Activated CD8-positive, alpha-beta T cell treated with anti-CD3 and anti-CD28 coated beads for 36 hours (primary cell): ENCODE results near the gene SLC22A23. TPM values are rescaled to one million over a fixed set of nuclear protein-coding genes. Genes with fewer than 3 reads are reported as not detected.

Experiments used
- ATAC-seq: fragments of 200-7000 bp; cut with Tn5 transposase; one replicate; pipeline ENCODE4 v1.10.0; 2021; ENCODE audit warnings: mild to moderate bottlenecking, moderate library complexity
- CTCF ChIA-PET: fragments of 350-600 bp; sonication (Branson Sonifier 250); formaldehyde crosslinking; loops from one replicate; lab custom pipeline; 2021; ENCODE audit warnings: antibody characterized with exemption; lab: Charles Lee
- POLR2A ChIA-PET: fragments of 350-600 bp; sonication (Branson Sonifier 250); formaldehyde crosslinking; loops from one replicate; lab custom pipeline; 2021; ENCODE audit warnings: antibody characterized with exemption; lab: Charles Lee
- DNase-seq: peaks from one replicate; pipeline ENCODE4 v3.0.0-alpha.2; 2020
- H3K27ac Mint-ChIP-seq: one replicate; pipeline ENCODE4 v1.8.0; 2021; ENCODE audit warnings: mild to moderate bottlenecking, mixed read lengths
- H3K27me3 Mint-ChIP-seq: one replicate; pipeline ENCODE4 v1.8.0; 2021; ENCODE audit warnings: mixed read lengths
- H3K36me3 Mint-ChIP-seq: one replicate; pipeline ENCODE4 v1.8.0; 2021; ENCODE audit warnings: low read depth, mixed read lengths
- H3K4me1 Mint-ChIP-seq: one replicate; pipeline ENCODE4 v1.8.0; 2021; ENCODE audit warnings: low read depth, mixed read lengths
- H3K4me3 Mint-ChIP-seq: one replicate; pipeline ENCODE4 v1.8.0; 2021; ENCODE audit warnings: mild to moderate bottlenecking, moderate library complexity, mixed read lengths
- H3K9me3 Mint-ChIP-seq: one replicate; pipeline ENCODE4 v1.8.0; 2021; ENCODE audit warnings: mixed read lengths
- intact Hi-C: fragments of 100-400 bp; cut with micrococcal nuclease; formaldehyde crosslinking; loops from one replicate; pipeline ENCODE4 v1.10.0; 2022
- total RNA-seq, 2 experiments: library from RNA; stranded (reverse); gene quantifications; one replicate each; pipeline ENCODE4 v1.2.3, GENCODE V29; 2021
- TF ChIP-seq, protein P1 (sequence below): fragments of 200-600 bp; IDR thresholded peaks from one replicate; pipeline ENCODE4 v1.8.0; 2022; ENCODE audit warnings: antibody characterized with exemption, mild to moderate bottlenecking

SLC22A23 gene
- total RNA-seq, 2 experiments from 2014 or later: 0.16 to 0.34 TPM

DNA sequence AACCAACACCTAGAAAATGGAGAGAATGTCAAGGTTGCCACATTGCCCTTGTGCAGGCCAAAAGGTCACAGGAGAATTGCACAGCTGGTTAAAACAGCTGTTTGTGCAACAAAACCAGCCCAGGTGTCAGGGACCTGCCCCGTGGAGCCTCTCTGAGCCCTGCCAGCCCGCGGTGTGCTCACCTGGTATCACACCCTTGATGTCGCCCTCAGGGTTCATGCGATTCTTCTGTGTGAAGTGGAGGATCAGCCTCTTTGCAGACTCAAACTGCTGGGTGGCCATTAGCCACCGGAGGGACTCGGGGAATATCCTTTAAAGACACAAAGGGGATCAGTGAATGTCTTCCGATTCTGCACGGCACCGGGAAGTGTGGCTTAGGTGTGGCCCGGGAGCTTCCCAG is 158.9 kb downstream of the SLC22A23 start:
- intact Hi-C loops: no loop called here
- DNase-seq: no peak
- H3K4me3 Mint-ChIP-seq: no peak overlapping the region
- no peaks in the 10 kb centered on the region for H3K9me3 Mint-ChIP-seq
- ATAC-seq: no peak
- H3K36me3 Mint-ChIP-seq: no peaks in the 10 kb centered on the region
- ChIA-PET CTCF (no interaction called here), POLR2A (no interaction called here)
- no peak overlapping the region for H3K27ac Mint-ChIP-seq
- TF ChIP-seq, protein P1, sequence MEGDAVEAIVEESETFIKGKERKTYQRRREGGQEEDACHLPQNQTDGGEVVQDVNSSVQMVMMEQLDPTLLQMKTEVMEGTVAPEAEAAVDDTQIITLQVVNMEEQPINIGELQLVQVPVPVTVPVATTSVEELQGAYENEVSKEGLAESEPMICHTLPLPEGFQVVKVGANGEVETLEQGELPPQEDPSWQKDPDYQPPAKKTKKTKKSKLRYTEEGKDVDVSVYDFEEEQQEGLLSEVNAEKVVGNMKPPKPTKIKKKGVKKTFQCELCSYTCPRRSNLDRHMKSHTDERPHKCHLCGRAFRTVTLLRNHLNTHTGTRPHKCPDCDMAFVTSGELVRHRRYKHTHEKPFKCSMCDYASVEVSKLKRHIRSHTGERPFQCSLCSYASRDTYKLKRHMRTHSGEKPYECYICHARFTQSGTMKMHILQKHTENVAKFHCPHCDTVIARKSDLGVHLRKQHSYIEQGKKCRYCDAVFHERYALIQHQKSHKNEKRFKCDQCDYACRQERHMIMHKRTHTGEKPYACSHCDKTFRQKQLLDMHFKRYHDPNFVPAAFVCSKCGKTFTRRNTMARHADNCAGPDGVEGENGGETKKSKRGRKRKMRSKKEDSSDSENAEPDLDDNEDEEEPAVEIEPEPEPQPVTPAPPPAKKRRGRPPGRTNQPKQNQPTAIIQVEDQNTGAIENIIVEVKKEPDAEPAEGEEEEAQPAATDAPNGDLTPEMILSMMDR: no peak
- no peaks in the 10 kb centered on the region for H3K27me3 Mint-ChIP-seq
- H3K4me1 Mint-ChIP-seq: no peaks in the 10 kb centered on the region

DNA sequence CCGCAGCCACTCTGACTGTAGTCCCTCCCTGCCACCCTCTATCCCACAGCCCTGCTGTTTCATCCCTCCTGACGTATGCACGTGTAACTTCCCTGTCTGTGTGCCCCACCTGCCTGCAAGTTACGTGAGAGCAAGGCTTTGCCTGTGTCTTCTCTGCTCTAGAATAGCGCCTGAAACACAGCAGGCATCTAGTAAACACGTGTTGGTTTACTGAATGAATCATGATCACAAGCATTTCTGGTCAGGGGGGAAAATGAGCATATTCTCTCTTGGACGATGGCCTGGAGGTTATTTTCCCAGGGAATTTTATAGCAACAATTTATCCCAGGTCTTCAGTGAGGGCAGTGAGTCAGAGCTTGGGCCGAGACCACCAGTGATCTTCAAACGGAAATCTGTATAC is 159.8 kb downstream of the SLC22A23 start:
- H3K36me3 Mint-ChIP-seq: no peaks in the 10 kb centered on the region
- ChIA-PET POLR2A (no interaction called here), CTCF (interaction anchor here (1.0 kb wide), 1 partner anchor 436 kb away, joined by 3 read pairs; no protein-coding TSS in a partner anchor)
- no peak for DNase-seq
- TF ChIP-seq, protein P1: no peak
- H3K4me1 Mint-ChIP-seq: no peaks in the 10 kb centered on the region
- no peak overlapping the region for H3K27ac Mint-ChIP-seq
- intact Hi-C loops: no loop called here
- no peaks in the 10 kb centered on the region for H3K27me3 Mint-ChIP-seq
- H3K4me3 Mint-ChIP-seq: no peak overlapping the region
- ATAC-seq: no peak
- no peaks in the 10 kb centered on the region for H3K9me3 Mint-ChIP-seq

DNA sequence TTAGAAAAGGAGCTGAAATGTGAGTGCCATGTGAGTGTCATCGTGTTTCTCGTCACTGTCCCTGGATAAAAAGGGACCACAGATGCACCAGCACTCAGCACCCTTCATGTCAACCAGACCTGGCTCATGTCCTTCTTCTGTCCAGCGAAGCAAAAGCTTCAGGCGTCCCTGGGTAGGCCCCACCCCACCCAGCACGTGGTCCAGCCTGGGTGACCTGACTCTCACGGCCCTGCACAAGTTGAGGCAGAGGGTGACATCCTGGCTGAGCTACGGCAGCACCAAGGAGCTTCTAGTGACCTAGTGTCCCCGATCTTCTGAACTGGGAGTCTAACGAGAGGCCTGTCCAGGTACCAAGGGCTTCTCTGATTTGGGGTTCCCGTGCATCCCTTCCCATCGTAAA is 160.3 kb downstream of the SLC22A23 start:
- Mint-ChIP-seq H3K27me3 (no peaks in the 10 kb centered on the region), H3K36me3 (no peaks in the 10 kb centered on the region), H3K9me3 (no peaks in the 10 kb centered on the region), H3K4me1 (no peaks in the 10 kb centered on the region), H3K27ac (no peak overlapping the region), H3K4me3 (no peak overlapping the region)
- TF ChIP-seq, protein P1: no peak
- intact Hi-C loops: no loop called here
- ChIA-PET POLR2A (no interaction called here), CTCF (interaction anchor here (1.0 kb wide), 1 partner anchor 437 kb away, joined by 3 read pairs; no protein-coding TSS in a partner anchor)
- DNase-seq (no peak), ATAC-seq (no peak)

DNA sequence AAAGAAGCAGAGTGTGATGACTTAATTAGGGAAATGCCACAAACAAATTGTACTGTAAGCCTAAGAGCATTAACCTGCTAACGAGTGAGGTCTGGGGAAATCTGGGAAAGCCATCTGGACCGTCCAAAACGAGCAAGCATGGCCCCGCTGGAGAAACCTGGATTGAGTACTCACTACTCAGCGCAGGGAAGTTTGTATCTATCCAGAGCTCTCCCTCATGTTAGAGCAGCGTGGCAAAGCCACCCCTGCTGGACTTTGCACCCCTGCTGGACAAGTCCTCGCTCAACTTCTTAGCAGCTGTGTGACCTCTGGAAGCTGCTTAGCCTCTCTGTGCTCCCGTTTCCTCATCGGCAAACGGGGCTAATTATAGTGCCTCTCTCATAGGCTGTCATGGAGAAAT is 160.8 kb downstream of the SLC22A23 start:
- no peaks in the 10 kb centered on the region for H3K9me3 Mint-ChIP-seq
- TF ChIP-seq, protein P1: no peak
- no peak overlapping the region for H3K4me3 Mint-ChIP-seq
- H3K27ac Mint-ChIP-seq: no peak overlapping the region
- intact Hi-C loops: no loop called here
- DNase-seq (no peak), ATAC-seq (no peak)
- H3K36me3 Mint-ChIP-seq: no peaks in the 10 kb centered on the region
- no peaks in the 10 kb centered on the region for H3K4me1 Mint-ChIP-seq
- POLR2A ChIA-PET: no interaction called here
- no peaks in the 10 kb centered on the region for H3K27me3 Mint-ChIP-seq
- CTCF ChIA-PET: interaction anchor here (1.0 kb wide), 1 partner anchor 437 kb away, joined by 3 read pairs; no protein-coding TSS in a partner anchor

DNA sequence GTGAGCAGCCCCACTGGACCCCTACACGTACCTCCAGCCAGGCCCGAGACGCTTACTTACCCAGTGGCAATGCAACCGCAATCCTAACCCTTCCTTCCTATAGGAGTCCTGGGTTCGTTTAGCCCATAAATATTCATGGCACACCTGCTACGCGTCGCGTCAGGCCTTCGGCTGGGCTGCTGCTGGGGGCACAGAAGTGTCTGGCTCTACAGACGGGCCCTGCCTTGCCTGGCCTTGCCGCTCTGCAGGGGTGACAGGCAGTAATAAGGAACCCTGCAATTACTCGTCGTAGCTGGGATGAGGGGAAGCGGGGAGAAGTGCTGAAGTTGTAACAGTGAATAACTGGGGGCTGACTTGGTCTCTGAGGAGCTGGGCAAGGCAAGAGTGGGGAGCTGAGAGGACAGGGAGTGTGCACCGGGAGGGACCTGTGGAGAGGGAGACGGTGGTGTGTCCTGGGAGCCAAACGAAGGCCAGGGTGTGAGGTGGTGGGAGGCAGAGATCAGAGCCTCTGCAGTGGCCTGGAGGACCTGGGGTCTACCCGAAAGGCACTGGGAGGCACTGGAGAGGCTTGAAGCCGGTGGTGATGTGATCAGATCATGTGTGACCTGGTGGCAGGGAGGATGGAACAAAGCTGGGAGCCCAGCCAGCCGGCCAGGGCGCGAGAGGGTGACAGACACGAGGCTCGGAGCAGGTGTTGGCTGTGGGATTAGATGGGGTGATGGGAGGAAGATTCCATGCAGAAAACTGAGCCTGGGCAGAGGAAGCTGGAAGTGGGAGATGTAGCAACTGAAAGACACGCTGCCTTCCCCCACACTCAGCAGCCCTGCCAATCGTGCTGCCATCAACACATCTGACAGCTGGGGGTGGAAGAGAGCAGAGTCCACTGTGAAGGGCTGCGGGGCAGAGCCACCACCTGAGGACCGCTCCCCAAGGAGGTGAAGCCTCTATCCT is 161.7 kb downstream of the SLC22A23 start:
- H3K4me1 Mint-ChIP-seq: no peaks in the 10 kb centered on the region
- H3K4me3 Mint-ChIP-seq: no peak overlapping the region
- intact Hi-C loops: no loop called here
- no peaks in the 10 kb centered on the region for H3K9me3 Mint-ChIP-seq
- DNase-seq: no peak
- no peak overlapping the region for H3K27ac Mint-ChIP-seq
- ChIA-PET CTCF (no interaction called here), POLR2A (no interaction called here)
- TF ChIP-seq, protein P1: no peak
- ATAC-seq: no peak
- no peaks in the 10 kb centered on the region for H3K36me3 Mint-ChIP-seq
- no peaks in the 10 kb centered on the region for H3K27me3 Mint-ChIP-seq
